Measurements from ENCODE around the gene ITGB3BP.
"Not testable (repeated sequence)": the region's sequence is repeated elsewhere in the genome, so short reads cannot be mapped to it uniquely, and the experiment has no call there.

Gene ITGB3BP

DNA sequence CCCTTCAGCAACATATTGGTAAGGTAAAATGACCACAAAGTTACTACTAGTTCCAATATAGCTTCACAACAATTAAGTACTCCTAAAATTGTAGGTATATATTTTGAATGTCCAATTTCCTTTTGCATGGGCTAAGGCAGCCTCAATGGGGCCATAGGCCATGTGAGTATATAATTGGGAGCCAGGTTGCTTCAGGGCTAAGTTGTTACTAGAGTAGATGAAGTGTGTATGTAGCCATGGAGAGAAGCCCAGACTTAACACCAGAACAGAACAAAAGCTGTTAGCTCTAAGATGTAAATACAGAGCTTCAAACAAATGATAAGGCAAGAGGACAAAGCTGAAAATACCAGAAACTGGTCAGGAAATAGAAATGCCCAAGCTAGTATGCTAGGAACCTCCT is 16.2 kb downstream of the ITGB3BP start:
- DNase-seq (ENCODE audit: low read depth) = no peak

DNA sequence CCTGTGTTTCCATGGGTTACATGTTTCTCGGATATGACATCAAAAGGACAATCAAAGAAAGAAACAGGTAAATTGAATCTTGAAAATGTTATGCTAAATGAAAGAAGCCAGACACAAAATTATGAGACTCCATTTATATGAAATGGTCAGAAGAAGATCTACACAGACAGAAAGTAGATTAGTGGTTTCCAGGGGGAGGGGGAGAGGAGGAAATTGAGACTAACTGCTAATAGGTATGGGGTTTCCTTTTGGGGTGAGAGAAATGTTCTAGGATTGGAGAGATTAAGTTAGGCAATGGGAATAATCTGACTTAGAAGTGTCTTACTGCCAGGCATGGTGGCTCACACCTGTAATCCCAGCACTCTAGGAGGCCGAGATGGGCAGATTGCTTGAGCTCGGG is 21.8 kb downstream of the ITGB3BP start:
- DNase-seq (ENCODE audit: low read depth) = no peak

DNA sequence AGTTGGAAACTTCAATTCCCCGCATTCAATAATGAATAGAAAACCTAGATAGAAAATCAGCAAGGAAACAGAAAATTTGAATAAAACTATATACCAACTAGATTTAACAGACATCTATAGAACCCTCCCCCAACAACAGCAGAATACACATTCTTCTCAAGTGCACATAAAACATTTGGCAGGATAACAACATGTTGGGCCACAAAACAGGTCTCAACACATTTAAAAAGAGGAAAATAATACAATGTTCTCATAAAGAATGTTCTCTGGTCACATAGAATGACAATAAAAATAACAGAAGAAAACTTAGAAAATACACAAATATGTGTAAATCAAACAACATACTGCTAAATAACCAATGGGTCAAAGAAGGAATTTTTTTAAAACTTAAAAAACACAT is 24.9 kb downstream of the ITGB3BP start:
- no peak for DNase-seq (ENCODE audit: low read depth)

- no peak for DNase-seq (ENCODE audit: low read depth)
Measured at GRCh38 chr1:63497577-63497976, 25.4 kb downstream of the ITGB3BP start.

DNA sequence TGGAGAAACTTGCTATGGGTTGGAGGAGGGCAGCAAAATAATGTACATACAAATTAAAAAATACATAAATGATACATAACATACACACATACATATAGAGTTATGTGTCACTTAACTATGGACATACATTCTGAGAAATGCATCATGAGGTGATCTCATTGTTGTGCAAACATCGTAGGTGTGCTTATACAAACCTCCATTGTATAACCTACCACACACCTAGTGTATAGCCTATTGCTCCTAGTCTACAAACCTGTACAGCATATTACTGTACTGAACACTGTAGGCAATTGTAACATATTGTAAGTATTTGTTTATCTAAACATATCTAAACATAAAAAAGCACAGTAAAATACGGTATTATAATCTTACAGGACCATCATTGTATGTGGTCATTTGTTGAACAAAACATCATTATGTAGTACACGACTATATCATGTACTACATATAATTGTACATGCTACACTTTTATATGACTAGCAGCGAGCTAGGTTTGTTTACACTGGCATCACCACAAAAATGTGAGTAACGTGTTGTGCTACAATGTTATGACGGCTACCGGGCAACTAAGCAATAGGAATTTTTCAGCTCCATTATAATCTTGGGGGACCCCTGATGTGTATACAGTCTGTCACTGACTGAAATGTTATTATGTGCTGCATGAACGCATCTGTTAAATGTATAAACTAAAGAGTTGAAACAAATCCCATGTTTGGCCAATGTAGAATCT is 35.5 kb downstream of the ITGB3BP start:
- no peak for DNase-seq (ENCODE audit: low read depth)

- DNase-seq (ENCODE audit: low read depth) = no peak
Measured at GRCh38 chr1:63486629-63487028, 36.4 kb downstream of the ITGB3BP start.

- DNase-seq (ENCODE audit: low read depth) = no peak
Measured at GRCh38 chr1:63480057-63480456, 43.0 kb downstream of the ITGB3BP start.

DNA sequence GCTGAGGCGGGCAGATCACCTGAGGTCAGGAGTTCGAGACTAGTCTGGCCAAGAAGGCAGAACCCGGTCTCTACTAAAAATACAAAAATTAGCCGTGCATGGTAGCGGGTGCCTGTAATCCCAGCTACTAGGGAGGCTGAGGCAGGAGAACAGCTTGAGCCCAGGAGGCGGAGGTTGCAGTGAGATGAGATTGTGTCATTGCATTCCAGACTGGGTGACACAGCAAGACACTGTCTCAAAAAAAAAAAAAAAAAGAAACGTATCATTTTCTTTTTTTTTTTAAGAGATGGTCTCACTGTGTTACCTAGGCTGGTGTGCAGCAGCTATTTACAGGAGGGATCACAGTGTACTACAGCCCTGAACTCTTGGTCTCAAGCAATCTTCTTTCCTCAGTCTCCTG is 47.3 kb downstream of the ITGB3BP start:
- no peak for DNase-seq (ENCODE audit: low read depth)

DNA sequence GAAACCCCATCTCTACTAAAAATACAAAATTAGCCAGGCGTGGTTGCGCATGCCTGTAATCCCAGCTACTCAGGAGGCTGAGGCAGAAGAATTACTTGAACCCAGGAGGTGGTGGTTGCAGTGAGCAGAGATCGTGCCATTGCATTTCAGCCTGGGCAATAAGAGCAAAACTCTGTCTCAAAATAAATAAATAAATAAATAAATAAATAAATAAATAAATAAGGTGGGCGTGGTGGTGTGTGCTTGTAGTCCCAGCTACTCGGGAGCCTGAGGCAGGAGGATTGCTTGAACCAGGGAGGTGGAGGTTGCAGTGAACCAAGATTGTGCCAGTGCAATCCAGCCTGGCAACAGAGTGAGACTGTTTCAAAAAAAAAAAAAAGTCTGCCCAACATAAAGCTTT is 54.3 kb downstream of the ITGB3BP start:
- not testable (repeated sequence) for DNase-seq (ENCODE audit: low read depth)

DNA sequence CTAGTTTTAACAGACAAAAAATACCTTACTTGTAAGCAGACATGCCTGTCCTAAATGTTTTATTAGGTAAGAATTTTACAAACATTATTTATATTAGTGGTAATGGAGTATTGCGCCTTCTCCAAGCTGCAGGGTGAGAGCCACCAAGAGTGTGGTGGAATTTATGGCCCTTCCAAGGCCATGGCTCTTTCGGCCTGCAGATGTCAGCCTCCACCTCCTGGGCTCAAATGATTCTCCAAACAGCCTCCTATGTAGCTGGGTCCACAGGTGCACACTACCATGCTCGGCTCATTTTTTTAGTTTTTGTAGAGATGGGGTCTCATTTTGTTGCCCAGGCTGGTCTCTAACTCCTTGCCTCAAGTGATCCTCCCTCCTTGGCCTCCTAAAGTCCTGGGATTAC is 56.3 kb downstream of the ITGB3BP start:
- DNase-seq (ENCODE audit: low read depth) = no peak

DNA sequence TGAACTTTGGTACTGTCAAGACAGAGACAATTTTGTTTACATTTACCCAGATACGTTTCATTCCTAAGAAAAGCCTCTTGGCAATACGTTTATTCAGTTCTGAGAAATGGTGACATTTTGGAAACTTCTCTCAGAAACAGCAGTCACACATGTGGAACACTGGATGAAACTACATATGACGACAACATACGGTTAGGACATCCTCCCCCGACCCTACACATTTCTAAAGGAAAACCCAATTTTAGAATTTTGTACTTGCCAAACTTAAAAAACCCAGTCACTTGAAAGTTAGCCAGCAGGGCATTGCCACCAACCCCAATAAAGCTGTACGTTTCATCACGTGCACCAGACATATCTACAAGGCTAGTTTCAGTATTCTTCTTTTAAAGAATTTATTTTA is 56.8 kb downstream of the ITGB3BP start:
- no peak for DNase-seq (ENCODE audit: low read depth)

DNA sequence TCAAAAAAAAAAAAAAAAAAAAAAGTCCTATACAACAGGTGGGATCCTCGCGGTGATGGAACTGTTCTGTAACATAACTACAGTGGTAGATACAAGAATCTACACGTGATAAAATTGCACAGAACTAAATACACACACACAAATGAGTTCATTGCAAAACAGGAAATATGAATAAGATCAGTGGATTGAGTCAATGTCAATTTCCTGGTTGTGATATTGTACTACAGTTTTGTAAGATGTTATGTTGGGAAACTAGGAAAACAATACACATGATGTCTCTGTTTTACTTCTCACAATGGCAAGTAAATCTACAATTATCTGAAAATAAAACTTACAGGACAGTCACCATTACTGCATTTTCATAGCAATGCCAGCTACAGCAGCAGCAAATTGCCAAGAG is 59.8 kb downstream of the ITGB3BP start:
- no peak for DNase-seq (ENCODE audit: low read depth)

- DNase-seq (ENCODE audit: low read depth) = no peak
Measured at GRCh38 chr1:63461661-63462230, 61.3 kb downstream of the ITGB3BP start.

- no peak for DNase-seq (ENCODE audit: low read depth)
Measured at GRCh38 chr1:63458750-63459149, 64.3 kb downstream of the ITGB3BP start.

- no peak for DNase-seq (ENCODE audit: low read depth)
Measured at GRCh38 chr1:63454269-63454668, 68.8 kb downstream of the ITGB3BP start.

GRCh38 chr1:63453232-63453631 is 69.8 kb downstream of the ITGB3BP start:
- no peak for DNase-seq (ENCODE audit: low read depth)

- DNase-seq (ENCODE audit: low read depth) = no peak
Measured at GRCh38 chr1:63450416-63450815, 72.6 kb downstream of the ITGB3BP start.

GRCh38 chr1:63448731-63449246 is 74.2 kb downstream of the ITGB3BP start:
- no peak for DNase-seq (ENCODE audit: low read depth)

DNA sequence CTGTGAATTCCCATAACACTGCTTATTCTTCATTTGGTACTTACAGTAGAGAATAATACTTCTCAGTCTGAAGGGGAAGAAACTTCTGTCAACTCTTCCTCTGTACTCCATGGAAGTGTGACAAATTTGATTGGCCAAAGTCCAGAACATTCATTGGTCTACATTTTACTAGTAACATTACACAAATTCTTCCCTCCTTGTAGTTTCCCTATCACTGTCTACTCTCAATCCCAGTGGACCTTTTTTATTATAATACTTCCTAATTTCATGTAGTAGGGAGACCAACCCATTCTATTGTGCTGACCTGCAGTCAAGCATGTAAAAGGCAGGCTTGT is 80.9 kb downstream of the ITGB3BP start:
- no peak for DNase-seq (ENCODE audit: low read depth)

DNA sequence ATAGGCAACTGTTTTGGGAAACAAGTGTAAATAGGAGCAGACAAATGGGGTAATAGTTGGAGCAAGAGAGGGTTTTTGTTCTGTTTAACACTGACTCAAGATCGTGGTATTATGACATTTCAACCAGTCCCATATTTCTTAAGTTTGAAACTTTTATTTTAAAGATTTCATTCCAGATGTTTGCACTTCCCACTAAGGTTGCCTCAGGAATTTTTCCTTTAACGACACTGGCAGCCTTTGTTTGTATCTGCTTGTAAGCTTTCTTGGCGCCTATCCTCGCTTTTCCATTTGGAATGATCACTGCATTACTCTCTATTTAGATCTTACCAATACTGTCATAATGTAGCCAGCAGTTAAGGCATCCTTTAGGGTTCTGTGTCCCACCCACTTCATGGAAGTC is 87.9 kb downstream of the ITGB3BP start:
- DNase-seq (ENCODE audit: low read depth) = no peak

- no peak for DNase-seq (ENCODE audit: low read depth)
Measured at GRCh38 chr1:63429281-63429680, 93.7 kb downstream of the ITGB3BP start.

GRCh38 chr1:63428815-63429214 is 94.2 kb downstream of the ITGB3BP start:
- DNase-seq (ENCODE audit: low read depth) = no peak

- DNase-seq (ENCODE audit: low read depth) = no peak
Measured at GRCh38 chr1:63423649-63424048, 99.4 kb downstream of the ITGB3BP start.

GRCh38 chr1:63420746-63421145 is 102.3 kb downstream of the ITGB3BP start:
- DNase-seq (ENCODE audit: low read depth) = not testable (repeated sequence)
